PC-9 (cell line): ENCODE results near the gene CUTC. TPM values are rescaled to one million over a fixed set of nuclear protein-coding genes. Genes with fewer than 3 reads are reported as not detected.

ENCODE experiments used
- BruUV-seq: library from RNA; stranded (reverse); fragments of 400-500 nt; replicated peaks from 2 replicates; lab custom pipeline; 2021; lab: Mats Ljungman, UMichigan
- CTCF ChIA-PET: fragments of 300-600 bp; sonication (Branson Sonifier 250); formaldehyde crosslinking; loops from one replicate; lab custom pipeline; 2022; ENCODE audit warnings: antibody characterized with exemption; lab: Charles Lee
- POLR2A ChIA-PET: fragments of 300-600 bp; sonication (Branson Sonifier 250); formaldehyde crosslinking; loops from one replicate; lab custom pipeline; 2022; ENCODE audit warnings: antibody characterized with exemption; ENCODE audit not compliant: unreplicated experiment; lab: Charles Lee
- DNase-seq, 2 experiments: peaks; one replicate each; pipeline versions ENCODE4 v3.0.0 to v3.0.0-alpha.2; 2015 to 2022; ENCODE audit warnings: mixed read lengths in 1 of 2
- H2AFZ ChIP-seq: fragments of 200-600 bp; sonication (generic); 2 replicates; pipeline ENCODE4 v1.8.1; 2017; ENCODE audit warnings: antibody characterized with exemption
- H3F3A ChIP-seq: fragments of 200-600 bp; sonication (generic); 2 replicates; pipeline ENCODE4 v1.8.1; 2017; ENCODE audit warnings: antibody characterized with exemption, mild to moderate bottlenecking, low read depth; ENCODE audit not compliant: insufficient read depth
- H3K27ac ChIP-seq: fragments of 200-600 bp; sonication (generic); 2 replicates; pipeline ENCODE4 v1.6.1; 2016; ENCODE audit warnings: mixed run types
- H3K27me3 ChIP-seq: fragments of 200-600 bp; sonication (generic); 2 replicates; pipeline ENCODE4 v1.6.1; 2016; ENCODE audit warnings: low read depth, mixed run types; ENCODE audit not compliant: insufficient read depth
- H3K36me3 ChIP-seq: fragments of 200-600 bp; sonication (generic); 2 replicates; pipeline ENCODE4 v1.6.1; 2016; ENCODE audit warnings: low read depth, mixed run types
- H3K4me1 ChIP-seq: fragments of 200-600 bp; sonication (generic); replicated peaks from 2 replicates; pipeline ENCODE4 v1.6.1; 2016; ENCODE audit warnings: mixed run types; ENCODE audit not compliant: insufficient read depth
- H3K4me2 ChIP-seq: fragments of 200-600 bp; sonication (generic); 2 replicates; pipeline ENCODE4 v1.6.1; 2017; ENCODE audit warnings: mixed run types
- H3K4me3 ChIP-seq: fragments of 200-600 bp; sonication (generic); 2 replicates; pipeline ENCODE4 v1.6.1; 2016; ENCODE audit warnings: mixed run types
- H3K79me2 ChIP-seq: fragments of 200-600 bp; sonication (generic); 2 replicates; pipeline ENCODE4 v1.6.1; 2017; ENCODE audit warnings: low read depth, mixed run types
- H3K9me2 ChIP-seq: fragments of 200-600 bp; sonication (generic); 2 replicates; pipeline ENCODE4 v1.8.1; 2017; ENCODE audit warnings: mild to moderate bottlenecking; ENCODE audit not compliant: insufficient read depth
- H3K9me3 ChIP-seq: fragments of 200-600 bp; sonication (generic); 2 replicates; pipeline ENCODE4 v1.8.1; 2016; ENCODE audit warnings: low read depth; ENCODE audit not compliant: insufficient read depth
- H4K20me1 ChIP-seq: fragments of 200-600 bp; sonication (generic); 2 replicates; pipeline ENCODE4 v1.8.1; 2017; ENCODE audit not compliant: insufficient read depth
- CTCF ChIP-seq: fragments of 200-600 bp; sonication (generic); conservative IDR thresholded peaks from 2 replicates; pipeline ENCODE4 v1.6.1; 2017; ENCODE audit warnings: mixed run types, antibody characterized with exemption, mild to moderate bottlenecking, moderate library complexity
- EZH2 ChIP-seq: fragments of 200-600 bp; sonication (generic); IDR thresholded peaks from 2 replicates; pipeline ENCODE4 v1.8.0; 2017; ENCODE audit warnings: antibody characterized with exemption, low read depth
- intact Hi-C: fragments of 100-400 bp; cut with micrococcal nuclease; formaldehyde crosslinking; loops from one replicate; pipeline ENCODE4 v1.10.0; 2022; ENCODE audit not compliant: unreplicated experiment
- total RNA-seq: library from RNA; stranded (reverse); gene quantifications from 2 replicates; pipeline ENCODE4 v1.2.3, GENCODE V29; 2021

CUTC gene
- total RNA-seq, 1 experiment from 2014 or later, result 7.6 TPM

- BruUV-seq, result no TSS peak
- no peak for TF ChIP-seq CTCF
- TF ChIP-seq EZH2, result no peak
- no peaks in the 10 kb centered on the region for H3K79me2 ChIP-seq
- no peaks in the 10 kb centered on the region for H3K36me3 ChIP-seq
- H3K27me3 ChIP-seq, result no peaks in the 10 kb centered on the region
- POLR2A ChIA-PET, result interaction anchor here (0.6 kb wide), 1 partner anchor 146 kb away, joined by 3 read pairs; the partner anchor contains the start of gene SLC25A28
- no peaks in the 10 kb centered on the region for H3F3A ChIP-seq
- no peaks in the 10 kb centered on the region for H4K20me1 ChIP-seq
- CTCF ChIA-PET, result no interaction called here
- intact Hi-C loops, result no loop called here
- no peaks in the 10 kb centered on the region for H3K4me1 ChIP-seq
- no peaks in the 10 kb centered on the region for H3K9me2 ChIP-seq
- no peak for DNase-seq
- no peak overlapping the region for H2AFZ ChIP-seq
- no peak overlapping the region for H3K4me3 ChIP-seq
- no peak overlapping the region for H3K4me2 ChIP-seq
- H3K9me3 ChIP-seq, result no peaks in the 10 kb centered on the region
- no peak overlapping the region for H3K27ac ChIP-seq
These were observed 34.3 kb downstream of the CUTC start for GRCh38 chr10:99766302-99766681.

- no peak for TF ChIP-seq EZH2
- no peak for TF ChIP-seq CTCF
- ChIA-PET CTCF (no interaction called here), POLR2A (no interaction called here)
- Histone ChIP-seq H4K20me1 (no peaks in the 10 kb centered on the region), H3K27me3 (no peaks in the 10 kb centered on the region), H3K79me2 (no peaks in the 10 kb centered on the region), H3K9me2 (no peaks in the 10 kb centered on the region), H3K9me3 (no peaks in the 10 kb centered on the region), H3K4me2 (no peak overlapping the region), H3F3A (no peaks in the 10 kb centered on the region), H3K4me3 (no peak overlapping the region), H2AFZ (no peak overlapping the region), H3K4me1 (no peaks in the 10 kb centered on the region), H3K27ac (no peak overlapping the region), H3K36me3 (no peaks in the 10 kb centered on the region)
- intact Hi-C loops, result no loop called here
- BruUV-seq, result no TSS peak
- DNase-seq, result no peak
These were observed 35.9 kb downstream of the CUTC start for GRCh38 chr10:99767901-99768300.

- intact Hi-C loops, result no loop called here
- H3K4me2 ChIP-seq, result no peak overlapping the region
- no peaks in the 10 kb centered on the region for H3K36me3 ChIP-seq
- no peaks in the 10 kb centered on the region for H3K9me2 ChIP-seq
- no TSS peak for BruUV-seq
- ChIA-PET CTCF (no interaction called here), POLR2A (interaction anchor here (0.6 kb wide), 2 partner anchors 11 to 20 kb away, joined by 4 to 30 read pairs; no protein-coding TSS in a partner anchor)
- no peak overlapping the region for H3K27ac ChIP-seq
- H3F3A ChIP-seq, result no peaks in the 10 kb centered on the region
- H3K9me3 ChIP-seq, result no peaks in the 10 kb centered on the region
- H3K27me3 ChIP-seq, result no peaks in the 10 kb centered on the region
- TF ChIP-seq CTCF (no peak), EZH2 (no peak)
- no peaks in the 10 kb centered on the region for H4K20me1 ChIP-seq
- no peaks in the 10 kb centered on the region for H3K79me2 ChIP-seq
- H2AFZ ChIP-seq, result no peak overlapping the region
- no peaks in the 10 kb centered on the region for H3K4me1 ChIP-seq
- no peak for DNase-seq
- no peak overlapping the region for H3K4me3 ChIP-seq
These were observed 36.5 kb downstream of the CUTC start for GRCh38 chr10:99768556-99768955.
